WTC11 (cell line): Measurements from ENCODE around the gene APEX2. TPM values are rescaled to one million over a fixed set of nuclear protein-coding genes. Genes with fewer than 3 reads are reported as not detected.

Source experiments
- ATAC-seq: fragments of 200-7000 bp; cut with Tn5 transposase; 2 replicates; pipeline ENCODE4 v1.10.0; 2021; ENCODE audit warnings: mild to moderate bottlenecking, moderate library complexity
- CTCF ChIA-PET: fragments of 300-600 bp; sonication (Branson Sonifier 250); formaldehyde crosslinking; loops from one replicate; lab custom pipeline; 2021; ENCODE audit warnings: antibody characterized with exemption; lab: Charles Lee
- POLR2A ChIA-PET: fragments of 350-600 bp; sonication (Branson Sonifier 250); formaldehyde crosslinking; loops from one replicate; lab custom pipeline; 2021; ENCODE audit warnings: antibody characterized with exemption; lab: Charles Lee
- DNase-seq: peaks from one replicate; pipeline ENCODE4 v3.0.0; 2021; ENCODE audit warnings: low spot score
- H3K27ac Mint-ChIP-seq: 2 replicates; pipeline ENCODE4 v1.8.0; 2021; ENCODE audit warnings: mixed read lengths
- H3K27me3 Mint-ChIP-seq: 2 replicates; pipeline ENCODE4 v1.8.0; 2021; ENCODE audit warnings: low read depth, mild to moderate bottlenecking, moderate library complexity, mixed read lengths
- H3K36me3 Mint-ChIP-seq: 2 replicates; pipeline ENCODE4 v1.8.0; 2021; ENCODE audit warnings: mixed read lengths
- H3K4me1 Mint-ChIP-seq: 2 replicates; pipeline ENCODE4 v1.8.0; 2022; ENCODE audit warnings: mixed read lengths
- H3K4me3 Mint-ChIP-seq: 2 replicates; pipeline ENCODE4 v1.8.0; 2021; ENCODE audit warnings: mild to moderate bottlenecking, moderate library complexity, mixed read lengths
- H3K9me3 Mint-ChIP-seq: 2 replicates; pipeline ENCODE4 v1.8.0; 2021; ENCODE audit warnings: mixed read lengths
- ATF1 ChIP-seq: sonication (generic); formaldehyde crosslinking; IDR thresholded peaks from 2 replicates; pipeline ENCODE4 v1.8.1; 2023; ENCODE audit warnings: mild to moderate bottlenecking, moderate library complexity, missing genetic modification reagents
- ATF2 ChIP-seq: sonication (generic); formaldehyde crosslinking; IDR thresholded peaks from 2 replicates; pipeline ENCODE4 v1.8.1; 2022; ENCODE audit warnings: low read depth, missing genetic modification reagents, borderline replicate concordance
- CBFB ChIP-seq: sonication (generic); formaldehyde crosslinking; IDR thresholded peaks from 2 replicates; pipeline ENCODE4 v1.8.1; 2022; ENCODE audit warnings: mild to moderate bottlenecking, low read depth, missing genetic modification reagents
- CREB1 ChIP-seq: sonication (generic); formaldehyde crosslinking; IDR thresholded peaks from 2 replicates; pipeline ENCODE4 v1.8.0; 2023; ENCODE audit warnings: mild to moderate bottlenecking, missing genetic modification reagents
- E2F1 ChIP-seq: sonication (generic); formaldehyde crosslinking; IDR thresholded peaks from 2 replicates; pipeline ENCODE4 v1.8.0; 2022; ENCODE audit warnings: mild to moderate bottlenecking, missing genetic modification reagents
- GABPB1 ChIP-seq: sonication (generic); formaldehyde crosslinking; IDR thresholded peaks from 2 replicates; pipeline ENCODE4 v1.8.1; 2023; ENCODE audit warnings: mild to moderate bottlenecking, missing genetic modification reagents
- GRHL2 ChIP-seq: fragments of 250-450 bp; sonication (Bioruptor Pico); IDR thresholded peaks from 2 replicates; pipeline ENCODE4 v1.8.0; 2022; ENCODE audit warnings: mild to moderate bottlenecking, moderate library complexity; ENCODE audit not compliant: insufficient replicate concordance, severe bottlenecking
- IRF2 ChIP-seq: sonication (generic); formaldehyde crosslinking; IDR thresholded peaks from 2 replicates; pipeline ENCODE4 v1.8.0; 2022; ENCODE audit warnings: low read depth, missing genetic modification reagents, borderline replicate concordance
- JUN ChIP-seq: sonication (generic); formaldehyde crosslinking; IDR thresholded peaks from 2 replicates; pipeline ENCODE4 v1.8.0; 2023; ENCODE audit warnings: mild to moderate bottlenecking, missing genetic modification reagents
- NFE2L1 ChIP-seq: sonication (generic); formaldehyde crosslinking; IDR thresholded peaks from 2 replicates; pipeline ENCODE4 v1.8.1; 2023; ENCODE audit warnings: missing genetic modification reagents
- NFYB ChIP-seq: sonication (generic); formaldehyde crosslinking; conservative IDR thresholded peaks from 2 replicates; pipeline ENCODE4 v1.8.0; 2022; ENCODE audit warnings: low read depth, missing genetic modification reagents
- NR2C2 ChIP-seq: sonication (generic); formaldehyde crosslinking; IDR thresholded peaks from 2 replicates; pipeline ENCODE4 v1.8.0; 2022; ENCODE audit warnings: mild to moderate bottlenecking, missing genetic modification reagents
- PREB ChIP-seq: sonication (generic); formaldehyde crosslinking; IDR thresholded peaks from 2 replicates; pipeline ENCODE4 v1.8.1; 2022; ENCODE audit warnings: mild to moderate bottlenecking, missing genetic modification reagents, moderate library complexity, borderline replicate concordance
- PRRX2 ChIP-seq: fragments of 250-450 bp; sonication (Bioruptor Pico); IDR thresholded peaks from 2 replicates; pipeline ENCODE4 v1.8.0; 2021; ENCODE audit warnings: mild to moderate bottlenecking
- TEAD1 ChIP-seq: sonication (generic); formaldehyde crosslinking; IDR thresholded peaks from 2 replicates; pipeline ENCODE4 v1.8.0; 2022; ENCODE audit warnings: mild to moderate bottlenecking, missing genetic modification reagents
- TEAD4 ChIP-seq: sonication (generic); formaldehyde crosslinking; IDR thresholded peaks from 2 replicates; pipeline ENCODE4 v1.8.0; 2022; ENCODE audit warnings: mild to moderate bottlenecking, missing genetic modification reagents
- TP53 ChIP-seq: sonication (generic); formaldehyde crosslinking; IDR thresholded peaks from 2 replicates; pipeline ENCODE4 v1.8.1; 2023; ENCODE audit warnings: mild to moderate bottlenecking, missing genetic modification reagents
- USF2 ChIP-seq: sonication (generic); formaldehyde crosslinking; IDR thresholded peaks from 2 replicates; pipeline ENCODE4 v1.8.1; 2023; ENCODE audit warnings: mild to moderate bottlenecking, missing genetic modification reagents, moderate library complexity
- ZNF138 ChIP-seq: sonication (generic); formaldehyde crosslinking; conservative IDR thresholded peaks from 2 replicates; pipeline ENCODE4 v1.8.1; 2022; ENCODE audit warnings: mild to moderate bottlenecking, moderate library complexity, missing genetic modification reagents
- ZNF423 ChIP-seq: fragments of 250-450 bp; sonication (Bioruptor Pico); IDR thresholded peaks from 2 replicates; pipeline ENCODE4 v2.1.2; 2022; ENCODE audit warnings: mild to moderate bottlenecking, moderate library complexity
- ZNF512 ChIP-seq: sonication (generic); formaldehyde crosslinking; IDR thresholded peaks from 2 replicates; pipeline ENCODE4 v1.8.1; 2022; ENCODE audit warnings: missing genetic modification reagents, borderline replicate concordance
- total RNA-seq: library from RNA; stranded (reverse); gene quantifications from 3 replicates; pipeline ENCODE4 v1.2.3, GENCODE V29; 2021

The APEX2 gene
- total RNA-seq, 1 experiment from 2014 or later, result 19.9 TPM

GRCh38 chrX:55030271-55031205 is 30.4 kb downstream of the APEX2 start, which contains the start of gene ALAS2:
ALAS2 (minus strand) TSS chrX:55030977; CDS start chrX:55026000, 4,977 bp downstream.
- DNase-seq (no peak), ATAC-seq (no peak; the same call in 1 of the 2 replicates)
- Mint-ChIP-seq H3K27ac (no peak within 1 kb of the TSS; the same call in 1 of the 2 replicates), H3K4me3 (no peak within 1 kb of the TSS), H3K9me3 (peaks cover 6% of the 10 kb centered on the region; the same call in 1 of the 2 replicates), H3K36me3 (no peaks in the 10 kb centered on the region), H3K27me3 (no peaks in the 10 kb centered on the region), H3K4me1 (peaks cover 16% of the 10 kb centered on the region)
- TF ChIP-seq NFYB (CRISPR knock-in tag), result no peak
- peak; percentile 57; the same call in 1 of the 2 replicates for TF ChIP-seq ZNF423
- ChIA-PET CTCF (no interaction called here), POLR2A (no interaction called here)

- ChIA-PET CTCF (no interaction called here), POLR2A (no interaction called here)
- H3K27ac Mint-ChIP-seq, result no peak overlapping the region
- no peaks in the 10 kb centered on the region for H3K27me3 Mint-ChIP-seq
- H3K4me1 Mint-ChIP-seq, result peaks cover 16% of the 10 kb centered on the region
- TF ChIP-seq IRF2 (CRISPR knock-in tag) (no peak), ATF2 (no peak), TEAD1 (CRISPR knock-in tag) (no peak), GRHL2 (no peak), TP53 (no peak), JUN (no peak), PREB (no peak), NFE2L1 (no peak), NR2C2 (no peak), USF2 (no peak), ATF1 (CRISPR knock-in tag) (no peak), ZNF512 (CRISPR knock-in tag) (no peak), PRRX2 (CRISPR knock-in tag) (no peak), CBFB (CRISPR knock-in tag) (no peak)
- TF ChIP-seq, all 79 proteins: peak for 0
- Mint-ChIP-seq H3K36me3 (no peaks in the 10 kb centered on the region), H3K4me3 (no peak overlapping the region), H3K9me3 (peaks cover 7% of the 10 kb centered on the region; the same call in 1 of the 2 replicates)
- DNase-seq (no peak), ATAC-seq (no peak)
These were observed 33.3 kb downstream of the APEX2 start for GRCh38 chrX:55033429-55033828.

- H3K9me3 Mint-ChIP-seq, result peaks cover 15% of the 10 kb centered on the region
- TF ChIP-seq NFYB (CRISPR knock-in tag), result no peak
- TF ChIP-seq E2F1, result no peak
- no peak for TF ChIP-seq CREB1 (CRISPR knock-in tag)
- no peak for TF ChIP-seq GABPB1
- TF ChIP-seq ZNF138 (CRISPR knock-in tag), result no peak
- no peak for TF ChIP-seq TEAD4 (CRISPR knock-in tag)
- no peaks in the 10 kb centered on the region; the same call in 1 of the 2 replicates for H3K27me3 Mint-ChIP-seq
- H3K27ac Mint-ChIP-seq, result no peak overlapping the region
- ATAC-seq, result no peak
- no peak overlapping the region for H3K4me3 Mint-ChIP-seq
- H3K36me3 Mint-ChIP-seq, result no peaks in the 10 kb centered on the region
- no peak for DNase-seq
- CTCF ChIA-PET, result no interaction called here
- POLR2A ChIA-PET, result no interaction called here
- H3K4me1 Mint-ChIP-seq, result no peaks in the 10 kb centered on the region
These were observed 39.3 kb downstream of the APEX2 start for GRCh38 chrX:55039471-55039870.
